WTC11 (cell line): ENCODE measurements around the gene EDN1. TPM values are rescaled to one million over a fixed set of nuclear protein-coding genes. Genes with fewer than 3 reads are reported as not detected.

ENCODE experiments used
- ATAC-seq: fragments of 200-7000 bp; cut with Tn5 transposase; 2 replicates; pipeline ENCODE4 v1.10.0; 2021; ENCODE audit warnings: mild to moderate bottlenecking, moderate library complexity
- Bru-seq: library from RNA; stranded (reverse); fragments of 400-500 nt; gene quantifications from one replicate; lab custom pipeline; 2021; lab: Mats Ljungman, UMichigan
- CTCF ChIA-PET: fragments of 300-600 bp; sonication (Branson Sonifier 250); formaldehyde crosslinking; loops from one replicate; lab custom pipeline; 2021; ENCODE audit warnings: antibody characterized with exemption; lab: Charles Lee
- POLR2A ChIA-PET: fragments of 350-600 bp; sonication (Branson Sonifier 250); formaldehyde crosslinking; loops from one replicate; lab custom pipeline; 2021; ENCODE audit warnings: antibody characterized with exemption; lab: Charles Lee
- DNase-seq: peaks from one replicate; pipeline ENCODE4 v3.0.0; 2021; ENCODE audit warnings: low spot score
- H3K27ac Mint-ChIP-seq: 2 replicates; pipeline ENCODE4 v1.8.0; 2021; ENCODE audit warnings: mixed read lengths
- H3K27me3 Mint-ChIP-seq: 2 replicates; pipeline ENCODE4 v1.8.0; 2021; ENCODE audit warnings: low read depth, mild to moderate bottlenecking, moderate library complexity, mixed read lengths
- H3K36me3 Mint-ChIP-seq: 2 replicates; pipeline ENCODE4 v1.8.0; 2021; ENCODE audit warnings: mixed read lengths
- H3K4me1 Mint-ChIP-seq: 2 replicates; pipeline ENCODE4 v1.8.0; 2022; ENCODE audit warnings: mixed read lengths
- H3K4me3 Mint-ChIP-seq: 2 replicates; pipeline ENCODE4 v1.8.0; 2021; ENCODE audit warnings: mild to moderate bottlenecking, moderate library complexity, mixed read lengths
- H3K9me3 Mint-ChIP-seq: 2 replicates; pipeline ENCODE4 v1.8.0; 2021; ENCODE audit warnings: mixed read lengths
- ATF1 ChIP-seq: sonication (generic); formaldehyde crosslinking; IDR thresholded peaks from 2 replicates; pipeline ENCODE4 v1.8.1; 2023; ENCODE audit warnings: mild to moderate bottlenecking, moderate library complexity, missing genetic modification reagents
- CREM ChIP-seq: sonication (generic); formaldehyde crosslinking; IDR thresholded peaks from 2 replicates; pipeline ENCODE4 v1.8.1; 2022; ENCODE audit warnings: mild to moderate bottlenecking, missing genetic modification reagents, moderate library complexity
- E2F5 ChIP-seq: sonication (generic); formaldehyde crosslinking; IDR thresholded peaks from 2 replicates; pipeline ENCODE4 v1.8.1; 2022; ENCODE audit warnings: mild to moderate bottlenecking, moderate library complexity, missing genetic modification reagents
- ELF4 ChIP-seq: sonication (generic); formaldehyde crosslinking; IDR thresholded peaks from 2 replicates; pipeline ENCODE4 v1.8.1; 2022; ENCODE audit warnings: low read depth, mild to moderate bottlenecking, moderate library complexity, missing genetic modification reagents
- FOXK1 ChIP-seq: sonication (generic); formaldehyde crosslinking; IDR thresholded peaks from 2 replicates; pipeline ENCODE4 v1.8.0; 2022; ENCODE audit warnings: mild to moderate bottlenecking, moderate library complexity, missing genetic modification reagents
- HMGXB4 ChIP-seq: sonication (generic); formaldehyde crosslinking; IDR thresholded peaks from 2 replicates; pipeline ENCODE4 v1.8.1; 2023; ENCODE audit warnings: mild to moderate bottlenecking, moderate library complexity, missing genetic modification reagents
- IRF1 ChIP-seq: sonication (generic); formaldehyde crosslinking; IDR thresholded peaks from 2 replicates; pipeline ENCODE4 v1.8.0; 2023; ENCODE audit warnings: missing genetic modification reagents
- JAZF1 ChIP-seq: fragments of 250-450 bp; sonication (Bioruptor Pico); IDR thresholded peaks from 2 replicates; pipeline ENCODE4 v1.9.0; 2021; ENCODE audit warnings: moderate library complexity, mild to moderate bottlenecking, inconsistent platforms
- MAX ChIP-seq: sonication (generic); formaldehyde crosslinking; IDR thresholded peaks from 2 replicates; pipeline ENCODE4 v1.8.0; 2022; ENCODE audit warnings: mild to moderate bottlenecking, missing genetic modification reagents
- OVOL2 ChIP-seq: fragments of 250-450 bp; sonication (Bioruptor Pico); IDR thresholded peaks from 2 replicates; pipeline ENCODE4 v1.9.0; 2021; ENCODE audit warnings: mild to moderate bottlenecking, borderline replicate concordance
- PRDM15 ChIP-seq: sonication (generic); formaldehyde crosslinking; IDR thresholded peaks from 2 replicates; pipeline ENCODE4 v1.8.0; 2022; ENCODE audit warnings: missing genetic modification reagents
- SMAD4 ChIP-seq: sonication (generic); formaldehyde crosslinking; IDR thresholded peaks from 2 replicates; pipeline ENCODE4 v1.8.0; 2022; ENCODE audit warnings: mild to moderate bottlenecking, missing genetic modification reagents
- SP1 ChIP-seq: sonication (generic); formaldehyde crosslinking; conservative IDR thresholded peaks from 2 replicates; pipeline ENCODE4 v1.8.1; 2022; ENCODE audit warnings: missing genetic modification reagents
- USF1 ChIP-seq: sonication (generic); formaldehyde crosslinking; IDR thresholded peaks from 2 replicates; pipeline ENCODE4 v1.8.0; 2022; ENCODE audit warnings: mild to moderate bottlenecking, missing genetic modification reagents
- ZNF121 ChIP-seq: sonication (generic); formaldehyde crosslinking; IDR thresholded peaks from 2 replicates; pipeline ENCODE4 v1.8.0; 2023; ENCODE audit warnings: missing genetic modification reagents
- ZNF416 ChIP-seq: fragments of 250-450 bp; sonication (Bioruptor Pico); IDR thresholded peaks from 2 replicates; pipeline ENCODE4 v1.9.0; 2021; ENCODE audit warnings: mild to moderate bottlenecking, inconsistent platforms
- ZNF512 ChIP-seq: sonication (generic); formaldehyde crosslinking; IDR thresholded peaks from 2 replicates; pipeline ENCODE4 v1.8.1; 2022; ENCODE audit warnings: missing genetic modification reagents, borderline replicate concordance
- long read RNA-seq, 3 experiments: library from RNA in 1 of 3; library from capped mRNA in 1 of 3; library from polyadenylated mRNA in 1 of 3; unstranded in 2 of 3; stranded (forward) in 1 of 3; transcript quantifications; one replicate each; pipeline ENCODE4 v2.0.0, GENCODE V29; 2021
- total RNA-seq: library from RNA; stranded (reverse); gene quantifications from 3 replicates; pipeline ENCODE4 v1.2.3, GENCODE V29; 2021

Gene EDN1
- total RNA-seq (0.50 to 1.0 TPM (median 0.80 TPM) in 3 replicates), Bru-seq, nascent RNA (percentile 53 among the genes with signal in this experiment)
- long read RNA-seq, experiment 1, partial matches to known transcripts, result 0 of 2 reads
- long read RNA-seq, experiment 1, other reads (novel, unspliced or antisense), result 0 of 2 reads
- long read RNA-seq, experiment 2, partial matches to known transcripts, result 0 of 1 reads
- long read RNA-seq, experiment 2, other reads (novel, unspliced or antisense), result 0 of 1 reads
- long read RNA-seq, experiment 3, result 0 reads

- POLR2A ChIA-PET, result no interaction called here
- Mint-ChIP-seq H3K9me3 (no peaks in the 10 kb centered on the region), H3K4me1 (peaks cover 48% of the 10 kb centered on the region), H3K4me3 (peak within 1 kb of the TSS; percentile 81), H3K27ac (no peak within 1 kb of the TSS), H3K27me3 (peaks cover 26% of the 10 kb centered on the region), H3K36me3 (no peaks in the 10 kb centered on the region)
- ATAC-seq (peak; percentile 80), DNase-seq (peak; percentile 84)
- TF ChIP-seq MAX (CRISPR knock-in tag), result peak; percentile 76; the same call in 1 of the 2 replicates
- TF ChIP-seq ELF4 (CRISPR knock-in tag), result no peak
- CTCF ChIA-PET, result interaction anchor here (0.6 to 5.1 kb wide), 49 partner anchors 10 to 1070 kb away, joined by 3 to 66 read pairs (median 4); no protein-coding TSS in a partner anchor
These were observed at the start of gene EDN1 for GRCh38 chr6:12289933-12290820. TSS of gene EDN1 (plus strand) at chr6:12290361. CDS start at chr6:12290630, 269 bp downstream.

- POLR2A ChIA-PET, result no interaction called here
- Mint-ChIP-seq H3K36me3 (no peaks in the 10 kb centered on the region), H3K27me3 (no peaks in the 10 kb centered on the region)
These were observed 48.5 kb upstream of the EDN1 start for GRCh38 chr6:12241493-12242175.

GRCh38 chr6:12243169-12243568 is 47.0 kb upstream of the EDN1 start:
- Mint-ChIP-seq H3K27ac (no peak overlapping the region), H3K36me3 (no peaks in the 10 kb centered on the region), H3K27me3 (no peaks in the 10 kb centered on the region), H3K4me3 (no peak overlapping the region), H3K9me3 (no peaks in the 10 kb centered on the region), H3K4me1 (peaks cover 16% of the 10 kb centered on the region)
- ChIA-PET POLR2A (no interaction called here), CTCF (interaction anchor here (0.6 kb wide), 1 partner anchor 9 kb away, joined by 3 read pairs; no protein-coding TSS in a partner anchor)
- DNase-seq (no peak), ATAC-seq (no peak)
- no peak for TF ChIP-seq ATF1 (CRISPR knock-in tag)
- no peak for TF ChIP-seq CREM (CRISPR knock-in tag)
- TF ChIP-seq ZNF512 (CRISPR knock-in tag), result no peak
- TF ChIP-seq PRDM15, result no peak
- no peak for TF ChIP-seq ZNF416 (CRISPR knock-in tag)

More at GRCh38 chr6:12241493-12242175, 48.5 kb upstream of the EDN1 start:
- H3K9me3 Mint-ChIP-seq, result peaks cover 4% of the 10 kb centered on the region; the same call in 1 of the 2 replicates
- no peak overlapping the region for H3K27ac Mint-ChIP-seq
- CTCF ChIA-PET, result no interaction called here
- no peak for DNase-seq
- no peak overlapping the region for H3K4me3 Mint-ChIP-seq
- TF ChIP-seq JAZF1 (CRISPR knock-in tag), result no peak
- no peak for TF ChIP-seq ZNF121
- no peak for TF ChIP-seq SMAD4 (CRISPR knock-in tag)
- no peak for TF ChIP-seq USF1
- no peak for TF ChIP-seq E2F5 (CRISPR knock-in tag)
- no peak for TF ChIP-seq IRF1
- TF ChIP-seq FOXK1, result no peak
- no peak for TF ChIP-seq SP1
- no peak for TF ChIP-seq OVOL2 (CRISPR knock-in tag)
- no peak for TF ChIP-seq HMGXB4 (CRISPR knock-in tag)
- ATAC-seq, result no peak
- H3K4me1 Mint-ChIP-seq, result peaks cover 16% of the 10 kb centered on the region
